H9 (cell line): ENCODE results near the gene CLDN18. TPM values are rescaled to one million over a fixed set of nuclear protein-coding genes. Genes with fewer than 3 reads are reported as not detected.

ENCODE experiments used
- DNase-seq: peaks from one replicate; pipeline ENCODE4 v3.0.0-alpha.2; 2017
- H2AFZ ChIP-seq: one replicate; pipeline ENCODE4 v1.6.1; 2013; ENCODE audit warnings: mild to moderate bottlenecking, low read length, control low read depth, moderate library complexity
- H2AK5ac ChIP-seq: 2 replicates; pipeline ENCODE4 v1.6.1; 2013; ENCODE audit warnings: low read length, control low read depth, mixed read lengths; ENCODE audit not compliant: insufficient read length
- H2BK120ac ChIP-seq: one replicate; pipeline ENCODE4 v1.6.1; 2013; ENCODE audit warnings: low read depth, mild to moderate bottlenecking, low read length, control low read depth, inconsistent platforms; ENCODE audit not compliant: poor library complexity, severe bottlenecking
- H2BK12ac ChIP-seq: 2 replicates; pipeline ENCODE4 v1.6.1; 2013; ENCODE audit warnings: low read length, control low read depth, mixed read lengths, low read depth; ENCODE audit not compliant: insufficient read length
- H2BK15ac ChIP-seq: 2 replicates; pipeline ENCODE4 v1.6.1; 2013; ENCODE audit warnings: low read depth, low read length, control low read depth
- H2BK20ac ChIP-seq: one replicate; pipeline ENCODE4 v1.6.1; 2013; ENCODE audit warnings: low read depth, mild to moderate bottlenecking, low read length, control low read depth, inconsistent platforms; ENCODE audit not compliant: poor library complexity, severe bottlenecking
- H2BK5ac ChIP-seq: 2 replicates; pipeline ENCODE4 v1.6.1; 2013; ENCODE audit warnings: low read length, control low read depth, mixed read lengths; ENCODE audit not compliant: insufficient read length
- H3K14ac ChIP-seq: 2 replicates; pipeline ENCODE4 v1.6.1; 2013; ENCODE audit warnings: low read length, control low read depth; ENCODE audit not compliant: insufficient read depth
- H3K18ac ChIP-seq: 2 replicates; pipeline ENCODE4 v1.6.1; 2013; ENCODE audit warnings: low read depth, mild to moderate bottlenecking, mixed read lengths, low read length, control low read depth; ENCODE audit not compliant: insufficient read length
- H3K23ac ChIP-seq: 2 replicates; pipeline ENCODE4 v1.6.1; 2013; ENCODE audit warnings: low read length, control low read depth, mixed read lengths, low read depth; ENCODE audit not compliant: insufficient read length
- H3K23me2 ChIP-seq: 2 replicates; pipeline ENCODE4 v1.6.1; 2013; ENCODE audit warnings: low read depth, mild to moderate bottlenecking, mixed read lengths, low read length, control low read depth; ENCODE audit not compliant: insufficient read length, poor library complexity, severe bottlenecking
- H3K27ac ChIP-seq: 2 replicates; pipeline ENCODE4 v1.5.1; 2013; ENCODE audit warnings: low read length, control low read depth, mixed read lengths, low read depth; ENCODE audit not compliant: insufficient read length
- H3K27me3 ChIP-seq: 2 replicates; pipeline ENCODE4 v1.6.1; 2013; ENCODE audit warnings: low read length, control low read depth, inconsistent platforms; ENCODE audit not compliant: insufficient read depth
- H3K4ac ChIP-seq: 2 replicates; pipeline ENCODE4 v1.6.1; 2013; ENCODE audit warnings: low read depth, mild to moderate bottlenecking, control low read depth, inconsistent platforms, low read length, moderate library complexity
- H3K4me1 ChIP-seq: 2 replicates; pipeline ENCODE4 v1.6.1; 2013; ENCODE audit warnings: low read length, control low read depth, inconsistent platforms; ENCODE audit not compliant: insufficient read depth
- H3K4me2 ChIP-seq: 2 replicates; pipeline ENCODE4 v1.6.1; 2013; ENCODE audit warnings: low read length, control low read depth, mixed read lengths; ENCODE audit not compliant: insufficient read length, insufficient read depth
- H3K56ac ChIP-seq: 2 replicates; pipeline ENCODE4 v1.6.1; 2013; ENCODE audit warnings: low read depth, mild to moderate bottlenecking, mixed read lengths, low read length, control low read depth; ENCODE audit not compliant: insufficient read length
- H3K79me1 ChIP-seq: 2 replicates; pipeline ENCODE4 v1.6.1; 2013; ENCODE audit warnings: low read depth, mild to moderate bottlenecking, moderate library complexity, low read length, control low read depth, inconsistent platforms; ENCODE audit not compliant: insufficient read depth, poor library complexity, severe bottlenecking
- H3K79me2 ChIP-seq: 2 replicates; pipeline ENCODE4 v1.6.1; 2013; ENCODE audit warnings: low read length, control low read depth, inconsistent platforms; ENCODE audit not compliant: insufficient read depth
- H3K9ac ChIP-seq: 2 replicates; pipeline ENCODE4 v1.6.1; 2013; ENCODE audit warnings: low read length, control low read depth, mixed read lengths; ENCODE audit not compliant: insufficient read length; ENCODE audit errors: extremely low read depth
- H3K9me3 ChIP-seq: one replicate; pipeline ENCODE4 v1.6.1; 2013; ENCODE audit warnings: low read depth, low read length, inconsistent platforms; ENCODE audit not compliant: control insufficient read depth
- H3T11ph ChIP-seq: one replicate; pipeline ENCODE4 v1.6.1; 2013; ENCODE audit warnings: mild to moderate bottlenecking, low read length, control low read depth, inconsistent platforms
- H4K20me1 ChIP-seq: one replicate; pipeline ENCODE4 v1.6.1; 2013; ENCODE audit not compliant: control insufficient read depth, insufficient read length, insufficient read depth
- H4K5ac ChIP-seq: 2 replicates; pipeline ENCODE4 v1.6.1; 2013; ENCODE audit warnings: low read depth, mild to moderate bottlenecking, mixed read lengths, low read length, control low read depth; ENCODE audit not compliant: insufficient read length
- H4K8ac ChIP-seq: replicated peaks from 2 replicates; pipeline ENCODE4 v1.6.1; 2013; ENCODE audit warnings: low read length, control low read depth, mixed read lengths, low read depth; ENCODE audit not compliant: insufficient read length
- H4K91ac ChIP-seq: 2 replicates; pipeline ENCODE4 v1.6.1; 2013; ENCODE audit warnings: low read depth, mild to moderate bottlenecking, moderate library complexity, mixed read lengths, low read length, control low read depth; ENCODE audit not compliant: insufficient read length
- H3K27ac Mint-ChIP-seq, 3 experiments: 2 replicates in 2 of 3; 3 replicates in 1 of 3; pipeline ENCODE4 v1.8.0; 2020 to 2021; ENCODE audit warnings: mixed read lengths in 3 of 3, mild to moderate bottlenecking in 1 of 3, moderate library complexity in 1 of 3
- H3K27me3 Mint-ChIP-seq: 2 replicates; pipeline ENCODE4 v1.8.0; 2021; ENCODE audit warnings: low read depth, mild to moderate bottlenecking, moderate library complexity, mixed read lengths
- H3K36me3 Mint-ChIP-seq, 3 experiments: 2 replicates in 2 of 3; 3 replicates in 1 of 3; pipeline ENCODE4 v1.8.0; 2020 to 2021; ENCODE audit warnings: low read depth in 3 of 3, mixed read lengths in 3 of 3; ENCODE audit not compliant: insufficient read depth in 1 of 3
- H3K4me1 Mint-ChIP-seq, 2 experiments: 2 replicates each; pipeline ENCODE4 v1.8.0; 2020; ENCODE audit warnings: mixed read lengths in 2 of 2
- H3K4me3 Mint-ChIP-seq, 2 experiments: 2 replicates in 1 of 2; 3 replicates in 1 of 2; pipeline ENCODE4 v1.8.0; 2020 to 2021; ENCODE audit warnings: mild to moderate bottlenecking in 2 of 2, mixed read lengths in 2 of 2, moderate library complexity in 1 of 2
- H3K9me3 Mint-ChIP-seq, 2 experiments: 2 replicates in 1 of 2; 3 replicates in 1 of 2; pipeline ENCODE4 v1.8.0; 2020; ENCODE audit warnings: mild to moderate bottlenecking in 2 of 2, mixed read lengths in 2 of 2, moderate library complexity in 1 of 2
- WGBS: extraction: QIAGEN DNeasy Blood & Tissue Kit; methylation state at CpG from one replicate; pipeline ENCODE4 v1.1.7; 2013; ENCODE audit warnings: missing lambda C conversion rate, low lambda C conversion rate, mixed read lengths; ENCODE audit not compliant: insufficient read length; ENCODE audit errors: extremely low coverage; 5-methylcytosine and 5-hydroxymethylcytosine counted together
- long read RNA-seq: library from polyadenylated mRNA; unstranded; transcript quantifications from one replicate; pipeline ENCODE4 v2.0.0, GENCODE V29; 2020
- total RNA-seq: library from RNA; stranded (reverse); gene quantifications from 2 replicates; pipeline ENCODE4 v1.2.1, GENCODE V29; 2021
- TF ChIP-seq, protein P1 (sequence below): fragments of 200-600 bp; sonication (generic); conservative IDR thresholded peaks from 3 replicates; pipeline ENCODE4 v1.8.0; 2021; ENCODE audit warnings: antibody characterized with exemption, mild to moderate bottlenecking

CLDN18 gene
- not detected in 2 replicates for total RNA-seq
- long read RNA-seq = 0 reads

GRCh38 chr3:138009476-138010272, at the start of gene CLDN18:
Gene CLDN18, plus strand, starts transcription at chr3:138010165. Its CDS starts 61 bp downstream, at chr3:138010226.
- H3K9me3 Mint-ChIP-seq = no peaks in the 10 kb centered on the region; a peak in 1 of 5 replicates
- no CpG with 5 or more reads among the region's 30 CpGs for WGBS
- no peaks in the 10 kb centered on the region for H3K4me1 ChIP-seq
- H3K4me2 ChIP-seq = no peak within 1 kb of the TSS
- H2BK20ac ChIP-seq = no peak within 1 kb of the TSS
- no peak within 1 kb of the TSS; the same call in 1 of the 2 replicates for H3K14ac ChIP-seq
- H2AK5ac ChIP-seq = no peak within 1 kb of the TSS
- no peak within 1 kb of the TSS for H4K91ac ChIP-seq
- no peak within 1 kb of the TSS for H2BK15ac ChIP-seq
- H2BK12ac ChIP-seq = no peak within 1 kb of the TSS
- no peaks in the 10 kb centered on the region for H3K23me2 ChIP-seq
- H3K27me3 Mint-ChIP-seq = no peaks in the 10 kb centered on the region; the same call in 1 of the 2 replicates
- no peak within 1 kb of the TSS for H2AFZ ChIP-seq
- H2BK120ac ChIP-seq = no peak within 1 kb of the TSS
- no peak within 1 kb of the TSS for H3K27ac ChIP-seq
- H3K18ac ChIP-seq = no peak within 1 kb of the TSS
- no peaks in the 10 kb centered on the region; a peak in 1 of 7 replicates for H3K36me3 Mint-ChIP-seq
- no peak within 1 kb of the TSS for H4K8ac ChIP-seq
- no peaks in the 10 kb centered on the region for H4K20me1 ChIP-seq
- H2BK5ac ChIP-seq = no peak within 1 kb of the TSS
- no peaks in the 10 kb centered on the region for H3K79me1 ChIP-seq
- H3K9ac ChIP-seq = no peak within 1 kb of the TSS
- H3K79me2 ChIP-seq = no peaks in the 10 kb centered on the region
- no peaks in the 10 kb centered on the region for H3K4me1 Mint-ChIP-seq
- H3K27me3 ChIP-seq = no peaks in the 10 kb centered on the region; the same call in 1 of the 2 replicates
- no peak within 1 kb of the TSS for H3K4ac ChIP-seq
- H3K23ac ChIP-seq = no peak within 1 kb of the TSS
- no peak within 1 kb of the TSS for H3K4me3 Mint-ChIP-seq
- H3K27ac Mint-ChIP-seq = no peak within 1 kb of the TSS; a peak in 2 of 7 replicates
- no peak within 1 kb of the TSS for H4K5ac ChIP-seq
- H3K56ac ChIP-seq = no peak within 1 kb of the TSS
- TF ChIP-seq, protein P1, sequence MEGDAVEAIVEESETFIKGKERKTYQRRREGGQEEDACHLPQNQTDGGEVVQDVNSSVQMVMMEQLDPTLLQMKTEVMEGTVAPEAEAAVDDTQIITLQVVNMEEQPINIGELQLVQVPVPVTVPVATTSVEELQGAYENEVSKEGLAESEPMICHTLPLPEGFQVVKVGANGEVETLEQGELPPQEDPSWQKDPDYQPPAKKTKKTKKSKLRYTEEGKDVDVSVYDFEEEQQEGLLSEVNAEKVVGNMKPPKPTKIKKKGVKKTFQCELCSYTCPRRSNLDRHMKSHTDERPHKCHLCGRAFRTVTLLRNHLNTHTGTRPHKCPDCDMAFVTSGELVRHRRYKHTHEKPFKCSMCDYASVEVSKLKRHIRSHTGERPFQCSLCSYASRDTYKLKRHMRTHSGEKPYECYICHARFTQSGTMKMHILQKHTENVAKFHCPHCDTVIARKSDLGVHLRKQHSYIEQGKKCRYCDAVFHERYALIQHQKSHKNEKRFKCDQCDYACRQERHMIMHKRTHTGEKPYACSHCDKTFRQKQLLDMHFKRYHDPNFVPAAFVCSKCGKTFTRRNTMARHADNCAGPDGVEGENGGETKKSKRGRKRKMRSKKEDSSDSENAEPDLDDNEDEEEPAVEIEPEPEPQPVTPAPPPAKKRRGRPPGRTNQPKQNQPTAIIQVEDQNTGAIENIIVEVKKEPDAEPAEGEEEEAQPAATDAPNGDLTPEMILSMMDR = peak; percentile 48
- H3K9me3 ChIP-seq = no peaks in the 10 kb centered on the region
- DNase-seq = peak; percentile 71
- H3T11ph ChIP-seq = no peak within 1 kb of the TSS
